Measurements from ENCODE around the gene VCX3B. TPM values are rescaled to one million over a fixed set of nuclear protein-coding genes. Genes with fewer than 3 reads are reported as not detected.
"Not testable (repeated sequence)": the region's sequence is repeated elsewhere in the genome, so short reads cannot be mapped to it uniquely, and the experiment has no call there.

The VCX3B gene
- polyA plus RNA-seq, 4 donors: not detected

GRCh38 chrX:8452343-8452742, 12.3 kb upstream of the VCX3B start:
- not testable (repeated sequence) for H3K27me3 ChIP-seq (ENCODE audit: control insufficient read depth in 3 of 3, insufficient read depth in 3 of 3, low read length in 3 of 3); H3K9me3 ChIP-seq (ENCODE audit: control insufficient read depth in 2 of 2, insufficient read depth in 1 of 2, low read depth in 1 of 2, low read length in 1 of 2); H3K36me3 ChIP-seq (ENCODE audit: control insufficient read depth in 3 of 3, insufficient read depth in 2 of 3, low read depth in 1 of 3, low read length in 3 of 3); FAIRE-seq; DNase-seq; H3K4me1 ChIP-seq (ENCODE audit: control insufficient read depth in 3 of 3, insufficient read depth in 2 of 3, low read depth in 1 of 3, low read length in 2 of 3); H3K27ac ChIP-seq (ENCODE audit: low read depth in 1 of 3, low read length in 2 of 3); H3K4me3 ChIP-seq (ENCODE audit: low read depth in 1 of 3, low read length in 3 of 3)
- 96 to 99% (median 97%) methylated on average over 17 to 21 of the region's 21 CpGs for WGBS, 3 donors

GRCh38 chrX:8453611-8454010, 11.0 kb upstream of the VCX3B start:
- 34 to 66% (median 63%) methylated on average over 3 of the region's 3 CpGs for WGBS, 3 donors

GRCh38 chrX:8455557-8455956, 9.1 kb upstream of the VCX3B start:
- no peak for FAIRE-seq
- WGBS, 3 donors: 84 to 90% (median 86%) methylated on average over 4 of the region's 4 CpGs

More at GRCh38 chrX:8453611-8454010, 11.0 kb upstream of the VCX3B start:
- Histone ChIP-seq H3K27me3 (ENCODE audit: control insufficient read depth in 3 of 3, insufficient read depth in 3 of 3, low read length in 3 of 3) (no peaks in the 10 kb centered on the region), H3K27ac (ENCODE audit: low read depth in 1 of 3, low read length in 2 of 3) (no peak overlapping the region), H3K9me3 (ENCODE audit: control insufficient read depth in 2 of 2, insufficient read depth in 1 of 2, low read depth in 1 of 2, low read length in 1 of 2) (no peaks in the 10 kb centered on the region), H3K36me3 (ENCODE audit: control insufficient read depth in 3 of 3, insufficient read depth in 2 of 3, low read depth in 1 of 3, low read length in 3 of 3) (no peaks in the 10 kb centered on the region), H3K4me3 (ENCODE audit: low read depth in 1 of 3, low read length in 3 of 3) (no peak overlapping the region), H3K4me1 (ENCODE audit: control insufficient read depth in 3 of 3, insufficient read depth in 2 of 3, low read depth in 1 of 3, low read length in 2 of 3) (no peaks in the 10 kb centered on the region)
- FAIRE-seq (no peak), DNase-seq (no peak)

GRCh38 chrX:8462488-8462887, 2.1 kb upstream of the VCX3B start:
- no peaks in the 10 kb centered on the region for H3K36me3 ChIP-seq (ENCODE audit: control insufficient read depth in 3 of 3, insufficient read depth in 2 of 3, low read depth in 1 of 3, low read length in 3 of 3)
- H3K4me1 ChIP-seq (ENCODE audit: control insufficient read depth in 3 of 3, insufficient read depth in 2 of 3, low read depth in 1 of 3, low read length in 2 of 3): no peaks in the 10 kb centered on the region
- FAIRE-seq: no peak
- no peak overlapping the region for H3K4me3 ChIP-seq (ENCODE audit: low read depth in 1 of 3, low read length in 3 of 3)
- no peak for DNase-seq
- H3K27me3 ChIP-seq (ENCODE audit: control insufficient read depth in 3 of 3, insufficient read depth in 3 of 3, low read length in 3 of 3): no peaks in the 10 kb centered on the region
- no peaks in the 10 kb centered on the region for H3K9me3 ChIP-seq (ENCODE audit: control insufficient read depth in 2 of 2, insufficient read depth in 1 of 2, low read depth in 1 of 2, low read length in 1 of 2)
- no peak overlapping the region for H3K27ac ChIP-seq (ENCODE audit: low read depth in 1 of 3, low read length in 2 of 3)

More at GRCh38 chrX:8455557-8455956, 9.1 kb upstream of the VCX3B start:
- no peak for DNase-seq
- Histone ChIP-seq H3K9me3 (ENCODE audit: control insufficient read depth in 2 of 2, insufficient read depth in 1 of 2, low read depth in 1 of 2, low read length in 1 of 2) (no peaks in the 10 kb centered on the region), H3K4me3 (ENCODE audit: low read depth in 1 of 3, low read length in 3 of 3) (no peak overlapping the region), H3K4me1 (ENCODE audit: control insufficient read depth in 3 of 3, insufficient read depth in 2 of 3, low read depth in 1 of 3, low read length in 2 of 3) (no peaks in the 10 kb centered on the region), H3K27me3 (ENCODE audit: control insufficient read depth in 3 of 3, insufficient read depth in 3 of 3, low read length in 3 of 3) (no peaks in the 10 kb centered on the region), H3K27ac (ENCODE audit: low read depth in 1 of 3, low read length in 2 of 3) (no peak overlapping the region), H3K36me3 (ENCODE audit: control insufficient read depth in 3 of 3, insufficient read depth in 2 of 3, low read depth in 1 of 3, low read length in 3 of 3) (no peaks in the 10 kb centered on the region)

DNA sequence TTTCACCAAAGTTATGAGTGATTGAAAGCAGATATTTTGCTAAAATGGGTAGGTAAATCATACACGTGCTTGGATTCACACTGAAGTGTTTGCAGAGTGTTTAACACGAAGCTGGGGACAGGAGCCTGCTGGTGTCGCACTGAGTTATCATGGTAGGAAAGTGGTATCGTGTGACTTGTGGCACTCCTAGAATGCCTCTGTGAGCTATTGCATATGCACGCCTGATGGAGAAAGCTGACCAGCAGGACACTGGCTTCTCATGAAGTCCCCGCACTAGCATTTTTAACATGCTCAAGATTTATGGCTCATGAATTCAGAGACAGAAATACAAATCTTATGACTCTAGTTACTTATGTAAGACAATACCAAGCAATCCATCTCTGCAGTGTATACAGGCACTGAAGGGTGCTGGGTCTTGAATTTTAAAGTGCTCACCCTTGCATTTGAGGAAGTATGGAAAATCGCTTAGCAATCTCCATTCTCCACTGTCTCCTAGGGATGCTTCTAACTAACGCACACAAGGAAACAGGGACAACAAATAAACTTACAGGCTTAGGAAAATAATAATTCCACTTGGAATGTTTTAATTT, 19.8 kb downstream of the VCX3B start:
- H3K4me1 ChIP-seq (ENCODE audit: control insufficient read depth in 3 of 3, insufficient read depth in 2 of 3, low read depth in 1 of 3, low read length in 2 of 3): no peaks in the 10 kb centered on the region
- DNase-seq (no peak), FAIRE-seq (no peak)
- H3K36me3 ChIP-seq (ENCODE audit: control insufficient read depth in 3 of 3, insufficient read depth in 2 of 3, low read depth in 1 of 3, low read length in 3 of 3): no peaks in the 10 kb centered on the region
- WGBS, 3 donors: 67 to 69% (median 67%) methylated on average over 8 of the region's 8 CpGs
- no peaks in the 10 kb centered on the region for H3K27me3 ChIP-seq (ENCODE audit: control insufficient read depth in 3 of 3, insufficient read depth in 3 of 3, low read length in 3 of 3)
- no peaks in the 10 kb centered on the region for H3K9me3 ChIP-seq (ENCODE audit: control insufficient read depth in 2 of 2, insufficient read depth in 1 of 2, low read depth in 1 of 2, low read length in 1 of 2)
- no peak overlapping the region for H3K27ac ChIP-seq (ENCODE audit: low read depth in 1 of 3, low read length in 2 of 3)
- no peak overlapping the region for H3K4me3 ChIP-seq (ENCODE audit: low read depth in 1 of 3, low read length in 3 of 3)

- not testable (repeated sequence) for FAIRE-seq
- WGBS, 3 donors: 72 to 80% (median 73%) methylated on average over 4 of the region's 4 CpGs
Observed at GRCh38 chrX:8495036-8495435, 30.4 kb downstream of the VCX3B start.

DNA sequence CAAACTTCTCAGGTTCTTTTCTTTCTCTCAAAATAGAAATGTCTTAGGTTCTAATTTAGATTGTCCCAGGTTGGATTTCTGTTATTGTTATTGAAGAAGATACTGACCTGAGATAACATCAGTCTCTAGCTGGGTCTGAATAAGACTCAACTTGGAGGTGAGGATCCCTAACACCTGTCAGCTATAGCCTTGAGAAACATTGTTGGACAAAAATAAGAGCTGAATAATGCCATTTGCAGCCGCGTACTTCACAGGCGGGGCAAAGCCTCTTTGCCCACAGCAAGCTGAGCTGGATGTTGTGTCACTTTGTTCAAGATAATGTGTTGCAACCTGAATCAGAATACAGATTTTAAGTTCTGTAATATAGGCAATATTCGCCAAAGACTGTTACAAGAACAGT, 35.6 kb downstream of the VCX3B start:
- FAIRE-seq (no peak), DNase-seq (no peak)
- Histone ChIP-seq H3K4me1 (ENCODE audit: control insufficient read depth in 3 of 3, insufficient read depth in 2 of 3, low read depth in 1 of 3, low read length in 2 of 3) (no peaks in the 10 kb centered on the region), H3K27ac (ENCODE audit: low read depth in 1 of 3, low read length in 2 of 3) (no peak overlapping the region), H3K36me3 (ENCODE audit: control insufficient read depth in 3 of 3, insufficient read depth in 2 of 3, low read depth in 1 of 3, low read length in 3 of 3) (no peaks in the 10 kb centered on the region), H3K4me3 (ENCODE audit: low read depth in 1 of 3, low read length in 3 of 3) (no peak overlapping the region), H3K27me3 (ENCODE audit: control insufficient read depth in 3 of 3, insufficient read depth in 3 of 3, low read length in 3 of 3) (no peaks in the 10 kb centered on the region), H3K9me3 (ENCODE audit: control insufficient read depth in 2 of 2, insufficient read depth in 1 of 2, low read depth in 1 of 2, low read length in 1 of 2) (no peaks in the 10 kb centered on the region)
- 86 to 94% (median 91%) methylated on average over 4 of the region's 4 CpGs for WGBS, 3 donors

More at GRCh38 chrX:8495036-8495435, 30.4 kb downstream of the VCX3B start:
- not testable (repeated sequence) for H3K9me3 ChIP-seq (ENCODE audit: control insufficient read depth in 2 of 2, insufficient read depth in 1 of 2, low read depth in 1 of 2, low read length in 1 of 2); H3K27ac ChIP-seq (ENCODE audit: low read depth in 1 of 3, low read length in 2 of 3); H3K4me3 ChIP-seq (ENCODE audit: low read depth in 1 of 3, low read length in 3 of 3); DNase-seq; H3K4me1 ChIP-seq (ENCODE audit: control insufficient read depth in 3 of 3, insufficient read depth in 2 of 3, low read depth in 1 of 3, low read length in 2 of 3); H3K27me3 ChIP-seq (ENCODE audit: control insufficient read depth in 3 of 3, insufficient read depth in 3 of 3, low read length in 3 of 3); H3K36me3 ChIP-seq (ENCODE audit: control insufficient read depth in 3 of 3, insufficient read depth in 2 of 3, low read depth in 1 of 3, low read length in 3 of 3)

DNA sequence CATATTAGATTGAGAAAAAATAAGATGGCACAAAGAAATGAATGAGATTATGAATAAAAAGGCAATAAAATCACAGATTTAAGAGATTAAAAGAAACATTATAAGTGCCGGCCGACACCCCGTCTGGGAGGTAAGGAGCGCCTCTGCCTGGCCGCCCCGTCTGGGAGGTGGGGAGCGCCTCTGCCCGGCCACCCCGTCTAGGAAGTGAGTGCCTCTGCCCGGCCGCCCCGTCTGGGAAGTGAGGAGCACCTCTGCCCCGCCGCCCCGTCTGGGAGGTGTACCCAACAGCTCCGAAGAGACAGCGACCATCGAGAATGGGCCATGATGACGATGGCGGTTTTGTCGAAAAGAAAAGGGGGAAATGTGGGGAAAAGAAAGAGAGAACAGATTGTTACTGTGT, 37.5 kb downstream of the VCX3B start:
- not testable (repeated sequence) for DNase-seq; FAIRE-seq; H3K4me1 ChIP-seq (ENCODE audit: control insufficient read depth in 3 of 3, insufficient read depth in 2 of 3, low read depth in 1 of 3, low read length in 2 of 3); H3K27me3 ChIP-seq (ENCODE audit: control insufficient read depth in 3 of 3, insufficient read depth in 3 of 3, low read length in 3 of 3); H3K36me3 ChIP-seq (ENCODE audit: control insufficient read depth in 3 of 3, insufficient read depth in 2 of 3, low read depth in 1 of 3, low read length in 3 of 3); H3K9me3 ChIP-seq (ENCODE audit: control insufficient read depth in 2 of 2, insufficient read depth in 1 of 2, low read depth in 1 of 2, low read length in 1 of 2); H3K4me3 ChIP-seq (ENCODE audit: low read depth in 1 of 3, low read length in 3 of 3); H3K27ac ChIP-seq (ENCODE audit: low read depth in 1 of 3, low read length in 2 of 3)
- WGBS, 3 donors: 91 to 98% (median 93%) methylated on average over 14 to 21 of the region's 21 CpGs

GRCh38 chrX:8504451-8504850, 39.8 kb downstream of the VCX3B start:
- DNase-seq: no peak
- Histone ChIP-seq H3K4me3 (ENCODE audit: low read depth in 1 of 3, low read length in 3 of 3) (no peak overlapping the region), H3K36me3 (ENCODE audit: control insufficient read depth in 3 of 3, insufficient read depth in 2 of 3, low read depth in 1 of 3, low read length in 3 of 3) (no peaks in the 10 kb centered on the region), H3K4me1 (ENCODE audit: control insufficient read depth in 3 of 3, insufficient read depth in 2 of 3, low read depth in 1 of 3, low read length in 2 of 3) (no peaks in the 10 kb centered on the region), H3K27me3 (ENCODE audit: control insufficient read depth in 3 of 3, insufficient read depth in 3 of 3, low read length in 3 of 3) (no peaks in the 10 kb centered on the region), H3K9me3 (ENCODE audit: control insufficient read depth in 2 of 2, insufficient read depth in 1 of 2, low read depth in 1 of 2, low read length in 1 of 2) (no peaks in the 10 kb centered on the region), H3K27ac (ENCODE audit: low read depth in 1 of 3, low read length in 2 of 3) (no peak overlapping the region)
- WGBS, 3 donors: 57 to 65% (median 61%) methylated on average over 6 of the region's 6 CpGs
- no peak for FAIRE-seq

All from small intestine (tissue), 7 donors.